Measurements from ENCODE around the gene GRAMD4. TPM values are rescaled to one million over a fixed set of nuclear protein-coding genes. Genes with fewer than 3 reads are reported as not detected.
"Not testable (repeated sequence)": the region's sequence is repeated elsewhere in the genome, so short reads cannot be mapped to it uniquely, and the experiment has no call there.

The GRAMD4 gene
- total RNA-seq, 4 donors from 2014 or later, result 5.6 to 37.0 (median 15.2) TPM

DNA sequence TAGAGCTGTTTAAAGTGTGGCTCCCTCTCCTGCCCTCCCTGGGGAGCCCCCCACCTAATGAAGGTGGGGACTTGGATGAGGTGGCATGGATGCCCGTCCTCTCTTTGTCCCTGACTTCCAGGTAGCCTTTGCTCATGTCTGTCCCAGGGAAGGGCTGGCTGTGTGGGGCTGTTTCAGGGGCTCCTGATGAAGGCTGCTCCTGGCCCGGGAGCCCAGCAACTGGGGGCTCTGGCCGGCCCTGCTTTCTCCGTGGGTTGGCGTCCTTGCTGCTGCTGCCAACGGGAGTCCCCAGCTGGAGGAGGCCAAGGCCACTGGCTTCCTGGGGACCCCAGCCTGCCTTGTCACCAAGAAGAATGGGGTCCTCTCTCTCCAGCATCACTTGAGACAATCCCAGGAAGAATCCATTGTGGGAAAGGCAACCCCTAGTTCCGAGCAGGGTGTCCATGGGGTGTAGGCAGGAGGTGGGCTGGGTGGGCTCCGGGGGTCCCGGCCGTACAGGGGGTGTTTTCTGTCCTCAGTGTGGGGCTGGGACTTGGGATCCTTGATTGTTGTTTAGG lies 13.2 kb downstream of the GRAMD4 start:
- no peaks in the 10 kb centered on the region for H3K4me1 ChIP-seq
- H3K27me3 ChIP-seq, result no peaks in the 10 kb centered on the region
- H3K9me3 ChIP-seq, result no peaks in the 10 kb centered on the region
- H3K36me3 ChIP-seq, result no peaks in the 10 kb centered on the region
- no peak overlapping the region for H3K27ac ChIP-seq
- intact Hi-C loops (cut with DNase I; ENCODE audit: low total_unique reads), result no loop called here
- TF ChIP-seq, protein P1, sequence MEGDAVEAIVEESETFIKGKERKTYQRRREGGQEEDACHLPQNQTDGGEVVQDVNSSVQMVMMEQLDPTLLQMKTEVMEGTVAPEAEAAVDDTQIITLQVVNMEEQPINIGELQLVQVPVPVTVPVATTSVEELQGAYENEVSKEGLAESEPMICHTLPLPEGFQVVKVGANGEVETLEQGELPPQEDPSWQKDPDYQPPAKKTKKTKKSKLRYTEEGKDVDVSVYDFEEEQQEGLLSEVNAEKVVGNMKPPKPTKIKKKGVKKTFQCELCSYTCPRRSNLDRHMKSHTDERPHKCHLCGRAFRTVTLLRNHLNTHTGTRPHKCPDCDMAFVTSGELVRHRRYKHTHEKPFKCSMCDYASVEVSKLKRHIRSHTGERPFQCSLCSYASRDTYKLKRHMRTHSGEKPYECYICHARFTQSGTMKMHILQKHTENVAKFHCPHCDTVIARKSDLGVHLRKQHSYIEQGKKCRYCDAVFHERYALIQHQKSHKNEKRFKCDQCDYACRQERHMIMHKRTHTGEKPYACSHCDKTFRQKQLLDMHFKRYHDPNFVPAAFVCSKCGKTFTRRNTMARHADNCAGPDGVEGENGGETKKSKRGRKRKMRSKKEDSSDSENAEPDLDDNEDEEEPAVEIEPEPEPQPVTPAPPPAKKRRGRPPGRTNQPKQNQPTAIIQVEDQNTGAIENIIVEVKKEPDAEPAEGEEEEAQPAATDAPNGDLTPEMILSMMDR (IDR thresholded peaks at IDR 0.05), result no peak
- TF ChIP-seq POLR2A (IDR thresholded peaks at IDR 0.05), result no peak
- DNase-seq, result no peak
- no peak overlapping the region for H3K4me3 ChIP-seq

DNA sequence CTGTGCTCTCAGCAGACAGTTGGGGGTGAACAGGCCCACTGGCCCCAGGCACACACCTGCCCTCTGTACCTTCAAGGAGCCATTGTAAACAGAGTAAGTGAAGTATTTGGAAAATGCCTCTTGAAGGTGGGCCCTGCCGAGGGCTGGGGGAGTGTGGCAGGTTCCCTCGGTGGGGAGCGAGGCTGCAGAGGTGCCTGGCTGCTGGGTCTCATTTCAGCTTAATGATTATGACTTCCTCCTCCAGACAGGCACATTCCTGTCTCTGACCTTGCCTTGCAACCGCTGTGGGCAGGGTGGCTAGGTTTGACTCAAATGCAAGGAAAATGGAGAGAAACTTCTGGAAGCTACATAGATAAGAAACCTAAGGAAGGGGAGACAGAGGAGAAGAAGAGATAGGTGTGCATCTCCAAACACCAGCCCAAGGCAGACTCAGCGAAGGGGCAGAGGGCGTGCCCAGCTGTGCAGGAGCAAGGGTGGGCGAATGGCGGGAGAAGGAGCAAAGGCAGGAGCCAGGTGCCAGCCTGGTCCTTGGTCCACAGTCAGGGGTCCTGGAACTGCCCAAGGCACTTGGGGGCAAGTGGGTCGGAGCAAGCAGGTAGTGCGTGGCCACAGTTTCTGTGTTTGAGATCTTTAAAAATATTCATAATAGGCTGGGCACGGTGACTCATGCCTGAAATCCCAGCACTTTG lies 14.0 kb downstream of the GRAMD4 start:
- no peak for DNase-seq

DNA sequence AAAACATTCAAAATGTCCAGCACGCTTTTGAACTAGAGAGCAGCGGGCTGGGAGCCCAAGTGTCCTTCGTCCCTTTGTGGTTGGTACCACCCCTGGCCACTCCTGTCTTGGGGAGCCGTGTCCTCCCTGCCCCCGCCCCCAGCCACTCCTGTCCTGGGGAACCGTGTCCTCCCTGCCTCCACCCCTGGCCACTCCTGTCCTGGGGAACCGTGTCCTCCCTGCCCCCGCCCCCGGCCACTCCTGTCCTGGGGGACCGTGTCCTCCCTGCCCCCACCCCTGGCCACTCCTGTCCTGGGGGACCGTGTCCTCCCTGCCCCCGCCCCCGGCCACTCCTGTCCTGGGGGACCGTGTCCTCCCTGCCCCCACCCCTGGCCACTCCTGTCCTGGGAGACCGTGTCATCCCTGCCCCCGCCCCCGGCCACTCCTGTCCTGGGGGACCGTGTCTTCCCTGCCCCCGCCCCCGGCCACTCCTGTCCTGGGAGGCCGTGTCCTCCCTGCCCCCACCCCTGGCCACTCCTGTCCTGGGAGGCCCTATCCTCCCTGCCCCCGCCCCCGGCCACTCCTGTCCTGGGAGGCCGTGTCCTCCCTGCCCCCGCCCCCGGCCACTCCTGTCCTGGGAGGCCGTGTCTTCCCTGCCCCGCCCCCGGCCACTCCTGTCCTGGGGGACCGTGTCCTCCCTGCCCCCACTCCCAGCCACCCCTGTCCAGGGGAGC lies 14.9 kb downstream of the GRAMD4 start:
- H3K27ac ChIP-seq; H3K4me3 ChIP-seq; DNase-seq; H3K27me3 ChIP-seq; H3K9me3 ChIP-seq; intact Hi-C loops (cut with DNase I; ENCODE audit: low total_unique reads); H3K4me1 ChIP-seq; H3K36me3 ChIP-seq: not testable (repeated sequence)

More for the DNA sequence above, 14.0 kb downstream of the GRAMD4 start:
- H3K36me3 ChIP-seq, result no peaks in the 10 kb centered on the region
- no peaks in the 10 kb centered on the region for H3K4me1 ChIP-seq
- no peak overlapping the region for H3K27ac ChIP-seq
- TF ChIP-seq, protein P1 (IDR thresholded peaks at IDR 0.05), result no peak
- TF ChIP-seq POLR2A (IDR thresholded peaks at IDR 0.05), result no peak
- intact Hi-C loops (cut with DNase I; ENCODE audit: low total_unique reads), result no loop called here
- H3K4me3 ChIP-seq, result no peak overlapping the region
- H3K9me3 ChIP-seq, result no peaks in the 10 kb centered on the region
- H3K27me3 ChIP-seq, result no peaks in the 10 kb centered on the region

DNA sequence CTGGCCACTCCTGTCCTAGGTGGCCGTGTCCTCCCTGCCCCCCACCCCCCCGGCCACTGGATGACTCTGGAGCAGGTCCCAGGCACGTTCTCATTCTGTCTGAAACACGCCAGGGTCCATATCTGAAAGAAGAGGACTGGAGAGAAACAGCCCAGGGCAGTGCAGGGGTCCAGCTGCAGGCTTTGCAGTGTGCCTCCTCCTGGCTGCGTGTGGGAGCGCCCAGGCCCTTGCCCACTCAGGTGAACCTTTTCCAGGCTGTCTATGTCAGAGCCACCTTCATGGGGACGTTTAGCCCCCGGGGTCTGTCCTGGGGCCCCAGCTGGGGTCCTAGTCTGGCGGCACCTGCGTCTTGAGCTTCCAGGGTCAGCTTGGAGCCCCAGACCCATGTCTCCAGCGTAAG lies 15.6 kb downstream of the GRAMD4 start:
- Histone ChIP-seq H3K9me3 (no peaks in the 10 kb centered on the region), H3K27me3 (no peaks in the 10 kb centered on the region), H3K4me1 (no peaks in the 10 kb centered on the region), H3K36me3 (no peaks in the 10 kb centered on the region), H3K27ac (no peak overlapping the region), H3K4me3 (no peak overlapping the region)
- intact Hi-C loops (cut with DNase I; ENCODE audit: low total_unique reads), result no loop called here
- TF ChIP-seq, protein P1 (IDR thresholded peaks at IDR 0.05), result no peak
- no peak for TF ChIP-seq POLR2A (IDR thresholded peaks at IDR 0.05)
- DNase-seq, result no peak

DNA sequence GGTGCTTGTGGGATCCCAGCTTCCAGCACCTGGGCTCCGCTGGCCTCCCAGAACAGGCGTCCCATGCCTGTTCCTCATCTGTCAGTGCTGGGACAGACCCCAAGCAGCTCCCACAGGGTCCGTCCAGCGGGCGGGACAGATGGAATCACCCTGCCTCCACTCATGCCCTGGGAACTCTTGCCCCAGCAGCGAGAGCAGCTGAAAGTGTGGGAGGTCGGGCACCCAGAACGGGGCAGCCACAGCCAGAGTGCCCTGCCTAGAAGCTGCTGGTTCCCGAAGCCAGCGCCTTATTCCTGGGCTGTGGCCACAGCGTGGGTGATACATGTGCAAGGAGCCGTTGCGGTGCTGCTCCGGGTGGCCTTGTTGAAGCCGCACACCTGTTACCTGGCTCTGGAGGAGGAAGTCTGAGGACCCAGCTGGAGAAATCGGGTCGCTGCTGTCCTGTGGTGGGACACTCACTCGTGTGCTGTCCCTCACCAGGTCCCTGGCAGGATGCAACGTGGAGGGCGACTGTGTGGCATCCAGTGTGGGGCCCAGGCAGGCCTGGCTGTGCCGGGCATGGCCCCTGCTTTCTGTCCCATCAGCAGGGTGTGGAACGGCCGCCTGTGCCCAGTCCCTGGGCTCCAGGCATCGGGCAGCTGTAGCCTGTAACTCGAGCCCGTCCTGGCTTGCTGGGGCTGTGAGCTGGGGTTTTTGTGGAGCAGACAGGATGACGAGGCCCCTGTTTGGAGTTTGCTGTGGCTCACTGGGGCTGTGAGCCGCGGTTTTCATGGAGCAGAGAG lies 16.2 kb downstream of the GRAMD4 start:
- Histone ChIP-seq H3K9me3 (no peaks in the 10 kb centered on the region), H3K36me3 (no peaks in the 10 kb centered on the region), H3K4me1 (no peaks in the 10 kb centered on the region), H3K27me3 (no peaks in the 10 kb centered on the region), H3K27ac (no peak overlapping the region), H3K4me3 (no peak overlapping the region)
- intact Hi-C loops (cut with DNase I; ENCODE audit: low total_unique reads), result no loop called here
- no peak for DNase-seq
- no peak for TF ChIP-seq POLR2A (IDR thresholded peaks at IDR 0.05)
- TF ChIP-seq, protein P1 (IDR thresholded peaks at IDR 0.05), result no peak

Measured in uterus (tissue), 4 donors.